Measurements from ENCODE around the gene BICDL1.

Gene BICDL1

GRCh38 chr12:120100630-120101029 is 111.6 kb downstream of the BICDL1 start:
- H3K9ac ChIP-seq (ENCODE audit: low read depth, low read length), result no peak overlapping the region
- H3K36me3 ChIP-seq (ENCODE audit: control insufficient read depth, insufficient read depth, low read length), result peaks cover 38% of the 10 kb centered on the region
- no peaks in the 10 kb centered on the region for H3K9me3 ChIP-seq (ENCODE audit: control insufficient read depth, insufficient read depth, low read length)
- no peaks in the 10 kb centered on the region for H3K27me3 ChIP-seq (ENCODE audit: control insufficient read depth, insufficient read depth, low read length)
- peaks cover 6% of the 10 kb centered on the region for H3K4me1 ChIP-seq (ENCODE audit: control insufficient read depth, insufficient read depth, low read length)
- H3K4me3 ChIP-seq (ENCODE audit: low read depth, low read length), result no peak overlapping the region

GRCh38 chr12:120101182-120101581 is 112.1 kb downstream of the BICDL1 start:
- Histone ChIP-seq H3K9ac (ENCODE audit: low read depth, low read length) (no peak overlapping the region), H3K4me3 (ENCODE audit: low read depth, low read length) (no peak overlapping the region), H3K27me3 (ENCODE audit: control insufficient read depth, insufficient read depth, low read length) (no peaks in the 10 kb centered on the region), H3K4me1 (ENCODE audit: control insufficient read depth, insufficient read depth, low read length) (peaks cover 6% of the 10 kb centered on the region), H3K36me3 (ENCODE audit: control insufficient read depth, insufficient read depth, low read length) (peaks cover 38% of the 10 kb centered on the region), H3K9me3 (ENCODE audit: control insufficient read depth, insufficient read depth, low read length) (no peaks in the 10 kb centered on the region)

GRCh38 chr12:120101617-120102016 is 112.6 kb downstream of the BICDL1 start:
- Histone ChIP-seq H3K27me3 (ENCODE audit: control insufficient read depth, insufficient read depth, low read length) (no peaks in the 10 kb centered on the region), H3K36me3 (ENCODE audit: control insufficient read depth, insufficient read depth, low read length) (peaks cover 35% of the 10 kb centered on the region), H3K4me3 (ENCODE audit: low read depth, low read length) (no peak overlapping the region), H3K9me3 (ENCODE audit: control insufficient read depth, insufficient read depth, low read length) (no peaks in the 10 kb centered on the region), H3K4me1 (ENCODE audit: control insufficient read depth, insufficient read depth, low read length) (peaks cover 6% of the 10 kb centered on the region), H3K9ac (ENCODE audit: low read depth, low read length) (no peak overlapping the region)

- H3K4me3 ChIP-seq (ENCODE audit: low read depth, low read length), result no peak overlapping the region
- no peaks in the 10 kb centered on the region for H3K27me3 ChIP-seq (ENCODE audit: control insufficient read depth, insufficient read depth, low read length)
- H3K9ac ChIP-seq (ENCODE audit: low read depth, low read length), result no peak overlapping the region
- no peaks in the 10 kb centered on the region for H3K9me3 ChIP-seq (ENCODE audit: control insufficient read depth, insufficient read depth, low read length)
- peaks cover 6% of the 10 kb centered on the region for H3K4me1 ChIP-seq (ENCODE audit: control insufficient read depth, insufficient read depth, low read length)
- peaks cover 34% of the 10 kb centered on the region for H3K36me3 ChIP-seq (ENCODE audit: control insufficient read depth, insufficient read depth, low read length)
These were observed 113.4 kb downstream of the BICDL1 start for GRCh38 chr12:120102189-120103043.

- Histone ChIP-seq H3K27me3 (ENCODE audit: control insufficient read depth, insufficient read depth, low read length) (no peaks in the 10 kb centered on the region), H3K36me3 (ENCODE audit: control insufficient read depth, insufficient read depth, low read length) (peaks cover 34% of the 10 kb centered on the region)
These were observed 114.0 kb downstream of the BICDL1 start for GRCh38 chr12:120103044-120103338.

GRCh38 chr12:120103371-120103770 is 114.3 kb downstream of the BICDL1 start:
- H3K9ac ChIP-seq (ENCODE audit: low read depth, low read length), result no peak overlapping the region
- H3K4me3 ChIP-seq (ENCODE audit: low read depth, low read length), result no peak overlapping the region
- peaks cover 30% of the 10 kb centered on the region for H3K36me3 ChIP-seq (ENCODE audit: control insufficient read depth, insufficient read depth, low read length)
- H3K9me3 ChIP-seq (ENCODE audit: control insufficient read depth, insufficient read depth, low read length), result no peaks in the 10 kb centered on the region
- H3K4me1 ChIP-seq (ENCODE audit: control insufficient read depth, insufficient read depth, low read length), result peaks cover 6% of the 10 kb centered on the region
- no peaks in the 10 kb centered on the region for H3K27me3 ChIP-seq (ENCODE audit: control insufficient read depth, insufficient read depth, low read length)

More at GRCh38 chr12:120103044-120103338, 114.0 kb downstream of the BICDL1 start:
- H3K4me1 ChIP-seq (ENCODE audit: control insufficient read depth, insufficient read depth, low read length), result peaks cover 6% of the 10 kb centered on the region
- no peaks in the 10 kb centered on the region for H3K9me3 ChIP-seq (ENCODE audit: control insufficient read depth, insufficient read depth, low read length)
- no peak overlapping the region for H3K4me3 ChIP-seq (ENCODE audit: low read depth, low read length)
- H3K9ac ChIP-seq (ENCODE audit: low read depth, low read length), result no peak overlapping the region

- Histone ChIP-seq H3K36me3 (ENCODE audit: control insufficient read depth, insufficient read depth, low read length) (peaks cover 16% of the 10 kb centered on the region), H3K9ac (ENCODE audit: low read depth, low read length) (no peak overlapping the region), H3K4me1 (ENCODE audit: control insufficient read depth, insufficient read depth, low read length) (peaks cover 11% of the 10 kb centered on the region), H3K9me3 (ENCODE audit: control insufficient read depth, insufficient read depth, low read length) (no peaks in the 10 kb centered on the region), H3K27me3 (ENCODE audit: control insufficient read depth, insufficient read depth, low read length) (no peaks in the 10 kb centered on the region), H3K4me3 (ENCODE audit: low read depth, low read length) (no peak overlapping the region)
These were observed 117.1 kb downstream of the BICDL1 start for GRCh38 chr12:120106151-120106550.

GRCh38 chr12:120109570-120110267 is 120.7 kb downstream of the BICDL1 start:
- Histone ChIP-seq H3K27me3 (ENCODE audit: control insufficient read depth, insufficient read depth, low read length) (no peaks in the 10 kb centered on the region), H3K36me3 (ENCODE audit: control insufficient read depth, insufficient read depth, low read length) (no peaks in the 10 kb centered on the region), H3K9ac (ENCODE audit: low read depth, low read length) (no peak overlapping the region), H3K4me3 (ENCODE audit: low read depth, low read length) (no peak overlapping the region), H3K9me3 (ENCODE audit: control insufficient read depth, insufficient read depth, low read length) (no peaks in the 10 kb centered on the region), H3K4me1 (ENCODE audit: control insufficient read depth, insufficient read depth, low read length) (peaks cover 11% of the 10 kb centered on the region)

GRCh38 chr12:120110550-120111501 is 121.8 kb downstream of the BICDL1 start:
- H3K36me3 ChIP-seq (ENCODE audit: control insufficient read depth, insufficient read depth, low read length), result peaks cover 3% of the 10 kb centered on the region
- no peaks in the 10 kb centered on the region for H3K27me3 ChIP-seq (ENCODE audit: control insufficient read depth, insufficient read depth, low read length)
- H3K9me3 ChIP-seq (ENCODE audit: control insufficient read depth, insufficient read depth, low read length), result no peaks in the 10 kb centered on the region
- H3K4me3 ChIP-seq (ENCODE audit: low read depth, low read length), result no peak overlapping the region
- H3K9ac ChIP-seq (ENCODE audit: low read depth, low read length), result peak overlapping the region; percentile 65
- H3K4me1 ChIP-seq (ENCODE audit: control insufficient read depth, insufficient read depth, low read length), result peaks cover 14% of the 10 kb centered on the region

- no peak overlapping the region for H3K4me3 ChIP-seq (ENCODE audit: low read depth, low read length)
- peaks cover 3% of the 10 kb centered on the region for H3K36me3 ChIP-seq (ENCODE audit: control insufficient read depth, insufficient read depth, low read length)
- peaks cover 19% of the 10 kb centered on the region for H3K4me1 ChIP-seq (ENCODE audit: control insufficient read depth, insufficient read depth, low read length)
- H3K27me3 ChIP-seq (ENCODE audit: control insufficient read depth, insufficient read depth, low read length), result no peaks in the 10 kb centered on the region
- no peak overlapping the region for H3K9ac ChIP-seq (ENCODE audit: low read depth, low read length)
- H3K9me3 ChIP-seq (ENCODE audit: control insufficient read depth, insufficient read depth, low read length), result no peaks in the 10 kb centered on the region
These were observed 126.0 kb downstream of the BICDL1 start for GRCh38 chr12:120115066-120115465.

GRCh38 chr12:120115692-120116440 is 126.8 kb downstream of the BICDL1 start:
- H3K4me1 ChIP-seq (ENCODE audit: control insufficient read depth, insufficient read depth, low read length), result peaks cover 15% of the 10 kb centered on the region
- peak overlapping the region; percentile 92 for H3K4me3 ChIP-seq (ENCODE audit: low read depth, low read length)
- peak overlapping the region; percentile 66 for H3K9ac ChIP-seq (ENCODE audit: low read depth, low read length)
- H3K36me3 ChIP-seq (ENCODE audit: control insufficient read depth, insufficient read depth, low read length), result peaks cover 3% of the 10 kb centered on the region
- H3K9me3 ChIP-seq (ENCODE audit: control insufficient read depth, insufficient read depth, low read length), result no peaks in the 10 kb centered on the region
- H3K27me3 ChIP-seq (ENCODE audit: control insufficient read depth, insufficient read depth, low read length), result no peaks in the 10 kb centered on the region
